SK-N-SH (cell line): ENCODE results near the gene HSD17B1. TPM values are rescaled to one million over a fixed set of nuclear protein-coding genes. Genes with fewer than 3 reads are reported as not detected.
"Not testable (repeated sequence)": the region's sequence is repeated elsewhere in the genome, so short reads cannot be mapped to it uniquely, and the experiment has no call there.

Experiments used
- CTCF ChIA-PET: fragments of 300-600, 350-600 bp; formaldehyde crosslinking; extraction: SDS; loops from one replicate; lab custom pipeline; 2021; lab: Yijun Ruan, JAX
- POLR2A ChIA-PET: fragments of 350-600 bp; sonication (Branson Sonifier 250); formaldehyde crosslinking; extraction: SDS; loops from one replicate; lab custom pipeline; 2020; ENCODE audit warnings: antibody characterized with exemption, inconsistent platforms; lab: Yijun Ruan, JAX
- DNase-seq: peaks from one replicate; pipeline ENCODE4 v3.0.0; 2012
- H2AFZ ChIP-seq: fragments of 200-600 bp; sonication (generic); 2 replicates; pipeline ENCODE4 v1.8.1; 2016; ENCODE audit warnings: antibody characterized with exemption, mild to moderate bottlenecking, low read depth
- H3F3A ChIP-seq: fragments of 200-600 bp; sonication (generic); replicated peaks from 2 replicates; pipeline ENCODE3; 2016; ENCODE audit warnings: antibody characterized with exemption, mild to moderate bottlenecking; ENCODE audit not compliant: insufficient read depth
- H3K27ac ChIP-seq, 2 experiments: fragments of 200-500 bp in 1 of 2; fragments of 200-600 bp in 1 of 2; sonication (Bioruptor generic) in 1 of 2; sonication (generic), shearing (Covaris generic) in 1 of 2; 2 replicates each; pipeline versions ENCODE4 v1.5.1 to v1.6.1; 2014 to 2016; ENCODE audit warnings: low read depth in 2 of 2, inconsistent platforms in 1 of 2, low read length in 1 of 2, mild to moderate bottlenecking in 1 of 2, mixed read lengths in 1 of 2
- H3K27me3 ChIP-seq: fragments of 200-600 bp; sonication (generic), shearing (Covaris generic); 2 replicates; pipeline ENCODE4 v1.6.1; 2016; ENCODE audit warnings: mixed run types; ENCODE audit not compliant: insufficient read depth
- H3K36me3 ChIP-seq, 2 experiments: fragments of 200-500 bp in 1 of 2; fragments of 200-600 bp in 1 of 2; sonication (Bioruptor generic) in 1 of 2; sonication (generic) in 1 of 2; replicated peaks in 1 of 2; 2 replicates each; pipeline versions ENCODE3 to v1.5.1; 2014 to 2016; ENCODE audit warnings: low read length in 1 of 2, mild to moderate bottlenecking in 1 of 2; ENCODE audit not compliant: insufficient read depth in 2 of 2, control insufficient read depth in 1 of 2
- H3K4me1 ChIP-seq, 2 experiments: fragments of 200-500 bp in 1 of 2; fragments of 200-600 bp in 1 of 2; sonication (Bioruptor generic) in 1 of 2; sonication (generic), shearing (Covaris generic) in 1 of 2; 2 replicates each; pipeline versions ENCODE4 v1.5.1 to v1.6.1; 2014 to 2016; ENCODE audit warnings: low read depth in 1 of 2, low read length in 1 of 2, mixed run types in 1 of 2; ENCODE audit not compliant: insufficient read depth in 2 of 2, control insufficient read depth in 1 of 2
- H3K4me2 ChIP-seq: fragments of 200-600 bp; sonication (generic), shearing (Covaris generic); 2 replicates; pipeline ENCODE4 v1.6.1; 2017; ENCODE audit warnings: mixed run types
- H3K4me3 ChIP-seq, 2 experiments: fragments of 200-500 bp in 1 of 2; fragments of 200-600 bp in 1 of 2; sonication (Bioruptor generic) in 1 of 2; sonication (generic), shearing (Covaris generic) in 1 of 2; 2 replicates each; pipeline versions ENCODE4 v1.5.1 to v1.8.1; 2014 to 2016; ENCODE audit warnings: low read depth in 2 of 2, inconsistent platforms in 1 of 2, low read length in 1 of 2, mild to moderate bottlenecking in 1 of 2, mixed read lengths in 1 of 2, moderate library complexity in 1 of 2
- H3K79me2 ChIP-seq: fragments of 200-600 bp; sonication (generic); 2 replicates; pipeline ENCODE4 v1.8.1; 2017; ENCODE audit warnings: mild to moderate bottlenecking; ENCODE audit not compliant: insufficient read depth
- H3K9ac ChIP-seq: fragments of 200-600 bp; sonication (generic); 2 replicates; pipeline ENCODE4 v1.6.1; 2017; ENCODE audit warnings: mixed run types
- H3K9me2 ChIP-seq: fragments of 200-600 bp; sonication (generic); 2 replicates; pipeline ENCODE4 v1.6.1; 2017; ENCODE audit warnings: mixed run types
- H3K9me3 ChIP-seq: fragments of 200-600 bp; sonication (generic); 2 replicates; pipeline ENCODE4 v1.6.1; 2017; ENCODE audit warnings: mixed run types, mild to moderate bottlenecking, moderate library complexity
- H4K20me1 ChIP-seq: fragments of 200-600 bp; sonication (generic); 2 replicates; pipeline ENCODE4 v1.6.1; 2017; ENCODE audit warnings: mild to moderate bottlenecking, mixed run types; ENCODE audit not compliant: insufficient read depth
- CTCF ChIP-seq: fragments of 200-600 bp; sonication (generic); IDR thresholded peaks from 2 replicates; pipeline ENCODE4 v1.6.1; 2017; ENCODE audit warnings: antibody characterized with exemption, mild to moderate bottlenecking, moderate library complexity
- FOXM1 ChIP-seq: IDR thresholded peaks from 2 replicates; pipeline ENCODE4 v1.4.0; 2012; ENCODE audit warnings: low read depth, mild to moderate bottlenecking
- GATA2 ChIP-seq: sonication (generic); formaldehyde crosslinking; IDR thresholded peaks from 2 replicates; pipeline ENCODE4 v1.5.0; 2020; ENCODE audit warnings: mild to moderate bottlenecking, missing genetic modification reagents
- JUND ChIP-seq: IDR thresholded peaks from 2 replicates; pipeline ENCODE4 v1.4.0; 2012
- NRF1 ChIP-seq: IDR thresholded peaks from 2 replicates; pipeline ENCODE4 v1.6.1; 2012; ENCODE audit warnings: low read depth, mild to moderate bottlenecking, low read length
- PBX3 ChIP-seq: IDR thresholded peaks from 2 replicates; pipeline ENCODE4; 2012
- POLR2AphosphoS5 ChIP-seq: IDR thresholded peaks from 2 replicates; pipeline ENCODE4 v1.6.1; 2012; ENCODE audit warnings: low read depth, low read length
- RAD21 ChIP-seq: IDR thresholded peaks from 2 replicates; pipeline ENCODE4 v1.6.1; 2012; ENCODE audit warnings: mild to moderate bottlenecking, low read length
- USF2 ChIP-seq: fragments of 150-350 bp; IDR thresholded peaks from 2 replicates; pipeline ENCODE4 v1.6.1; 2017; ENCODE audit warnings: antibody characterized with exemption, low read length, low read depth, borderline replicate concordance
- YY1 ChIP-seq: IDR thresholded peaks from 2 replicates; pipeline ENCODE4 v1.4.0; 2012; ENCODE audit warnings: low read depth, mild to moderate bottlenecking
- ZBTB33 ChIP-seq: IDR thresholded peaks from 2 replicates; pipeline ENCODE4 v1.4.0; 2012; ENCODE audit warnings: low read depth, borderline replicate concordance
- WGBS: methylation state at CpG from one replicate; pipeline ENCODE4 v1.1.6; 2017; ENCODE audit warnings: low lambda C conversion rate; 5-methylcytosine and 5-hydroxymethylcytosine counted together
- polyA plus RNA-seq, 3 experiments: library from polyadenylated mRNA; depleted of rRNA; stranded (reverse); fragments of >200 nt; gene quantifications; 2 replicates each; pipeline ENCODE4 v1.2.3, GENCODE V29; 2012

The HSD17B1 gene
- polyA plus RNA-seq, 1 of the 3 experiments (the other 2 are of a cell fraction): 1.3 TPM

- TF ChIP-seq POLR2AphosphoS5: 0 out of 2 replicates have a peak, but pooled peaks have one; percentile 18
- H4K20me1 ChIP-seq, H3K9me2 ChIP-seq, H2AFZ ChIP-seq, H3K27ac ChIP-seq, H3K4me3 ChIP-seq, H3F3A ChIP-seq, POLR2A ChIA-PET, DNase-seq, H3K4me1 ChIP-seq, H3K79me2 ChIP-seq, H3K9ac ChIP-seq, H3K9me3 ChIP-seq, H3K4me2 ChIP-seq, H3K27me3 ChIP-seq: not testable (repeated sequence)
- CTCF ChIA-PET: interaction anchor here (0.9 to 1.4 kb wide), 2 partner anchors 9 to 32 kb away, joined by 3 to 4 read pairs; partner anchors contain the start of gene PSMC3IP
- H3K36me3 ChIP-seq: peaks cover under 1 to 20% of the 10 kb centered on the region in 2 experiments
- 93% methylated on average over 8 of the region's 9 CpGs for WGBS
These were observed 6.8 kb upstream of the HSD17B1 start for GRCh38 chr17:42545755-42546505.

- CTCF ChIA-PET: interaction anchor here (0.9 kb wide), 1 partner anchor 10 kb away, joined by 3 read pairs; no protein-coding TSS in a partner anchor
- Histone ChIP-seq H3K36me3 (peaks cover 3 to 13% of the 10 kb centered on the region in 2 experiments), H3K9me2 (no peaks in the 10 kb centered on the region), H3K79me2 (peaks cover 19% of the 10 kb centered on the region; the same call in 1 of the 2 replicates), H3K27ac (no peak overlapping the region), H4K20me1 (no peaks in the 10 kb centered on the region), H3K4me2 (no peak overlapping the region), H2AFZ (no peak overlapping the region), H3F3A (peaks cover 2% of the 10 kb centered on the region), H3K4me3 (no peak overlapping the region), H3K4me1 (no peaks in the 10 kb centered on the region; a peak in 1 of 4 replicates), H3K9me3 (no peaks in the 10 kb centered on the region), H3K9ac (no peak overlapping the region), H3K27me3 (no peaks in the 10 kb centered on the region)
- POLR2A ChIA-PET: interaction anchor here (1.3 kb wide), 1 partner anchor 10 kb away, joined by 3 read pairs; no protein-coding TSS in a partner anchor
- WGBS: 88% methylated on average over 11 of the region's 23 CpGs
- TF ChIP-seq GATA2 (CRISPR knock-in tag): no peak
- TF ChIP-seq FOXM1: no peak
- TF ChIP-seq YY1: no peak
- TF ChIP-seq ZBTB33: no peak
- no peak for TF ChIP-seq NRF1
- TF ChIP-seq PBX3: no peak
- no peak for TF ChIP-seq JUND
- TF ChIP-seq RAD21: no peak
- no peak for TF ChIP-seq CTCF
- TF ChIP-seq USF2: no peak
- TF ChIP-seq POLR2AphosphoS5: no peak
- DNase-seq: no peak
These were observed 5.7 kb upstream of the HSD17B1 start for GRCh38 chr17:42547001-42547461.
